Ramos (cell line): ENCODE data around the gene CCR4.
"Not testable (repeated sequence)": the region's sequence is repeated elsewhere in the genome, so short reads cannot be mapped to it uniquely, and the experiment has no call there.

Experiments used
- in situ Hi-C: fragments of 300-500 bp; cut with MboI; formaldehyde crosslinking; loops from one replicate; pipeline ENCODE4 v1.14.3; 2022; ENCODE audit warnings: low sequenced_read_pairs; ENCODE audit not compliant: unreplicated experiment

The CCR4 gene

DNA sequence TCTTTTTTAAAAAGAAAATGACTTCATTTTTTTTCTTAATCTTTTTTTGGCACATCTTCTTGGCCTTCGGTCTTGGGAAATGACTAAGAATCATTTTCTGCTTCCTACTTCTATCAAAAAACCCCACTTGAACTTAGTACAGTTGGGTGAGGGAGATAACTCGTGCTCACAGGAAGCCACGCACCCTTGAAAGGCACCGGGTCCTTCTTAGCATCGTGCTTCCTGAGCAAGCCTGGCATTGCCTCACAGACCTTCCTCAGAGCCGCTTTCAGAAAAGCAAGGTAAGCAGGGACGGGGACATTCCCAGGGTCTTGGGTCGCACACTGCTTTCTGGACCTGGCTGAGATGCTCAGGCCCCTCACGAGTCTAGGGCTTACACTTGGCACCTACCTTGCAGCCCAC lies at the start of gene CCR4:
TSS of gene CCR4 (plus strand) at position 235 of the 402 bp plus-strand sequence. CDS start 1,779 bp downstream, outside the sequence.
- in situ Hi-C loops: loop anchor here (5.0 kb wide), 1 partner anchor 121 kb away; no protein-coding TSS in a partner anchor

- in situ Hi-C loops: not testable (repeated sequence)
Measured at GRCh38 chr3:32902887-32903371, 48.5 kb upstream of the CCR4 start.

DNA sequence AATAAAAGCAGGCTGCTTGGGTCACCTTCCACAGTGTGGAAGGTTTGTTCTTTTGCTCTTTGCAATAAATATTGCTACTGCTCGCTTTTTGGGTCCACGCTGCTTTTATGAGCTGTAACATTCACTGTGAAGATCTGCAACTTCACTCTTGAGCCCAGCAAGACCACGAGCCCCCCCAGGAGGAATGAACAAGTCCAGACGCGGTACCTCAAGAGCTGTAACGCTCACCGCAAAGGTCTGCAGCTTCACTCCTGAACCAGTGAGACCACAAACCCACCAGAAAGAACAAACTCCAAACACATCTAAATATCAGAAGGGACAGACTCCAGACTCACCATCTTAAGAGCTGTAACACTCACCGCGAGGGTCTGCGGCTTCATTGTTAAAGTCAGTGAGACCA lies 47.5 kb upstream of the CCR4 start:
- in situ Hi-C loops: no loop called here

GRCh38 chr3:32909999-32910398 lies 41.4 kb upstream of the CCR4 start:
- in situ Hi-C loops: no loop called here

DNA sequence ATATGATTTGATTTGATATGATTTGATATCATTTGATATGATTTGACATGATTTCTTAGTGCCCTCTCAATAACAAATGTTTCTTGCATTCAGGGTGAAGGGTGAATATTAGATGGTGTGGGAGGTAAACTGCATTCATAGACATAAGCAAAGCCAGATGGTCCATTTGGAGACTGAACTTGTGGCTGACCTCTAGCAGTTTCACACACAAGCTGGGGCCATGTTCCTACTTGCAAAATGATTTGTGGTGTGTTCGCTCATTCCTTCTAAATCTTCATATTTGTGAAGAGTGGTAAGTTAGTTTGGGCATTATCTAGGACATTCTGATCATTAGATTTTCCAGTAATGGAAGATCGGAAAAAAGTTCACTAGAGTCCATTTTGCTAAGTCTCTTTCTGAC lies 40.5 kb upstream of the CCR4 start:
- in situ Hi-C loops: no loop called here

DNA sequence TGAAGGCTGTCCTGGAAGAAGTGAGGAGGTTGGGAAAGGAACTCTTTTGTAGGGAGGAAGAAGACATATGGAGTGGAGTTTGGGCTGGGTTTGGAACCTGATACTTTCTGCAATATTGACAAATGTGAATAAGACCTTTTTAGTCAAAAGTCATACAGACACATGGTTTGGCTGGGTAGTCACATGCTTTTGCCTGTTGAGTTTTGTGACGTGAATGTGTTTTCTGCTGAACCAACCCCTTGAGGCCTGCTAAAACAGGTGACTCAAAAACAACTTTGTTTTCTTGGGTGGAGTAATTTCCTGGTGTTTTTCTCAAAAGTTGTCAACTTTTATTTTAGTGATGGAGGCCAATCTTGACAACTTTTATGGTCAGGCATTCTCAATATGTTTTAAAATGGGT lies 39.4 kb upstream of the CCR4 start:
- in situ Hi-C loops: no loop called here

DNA sequence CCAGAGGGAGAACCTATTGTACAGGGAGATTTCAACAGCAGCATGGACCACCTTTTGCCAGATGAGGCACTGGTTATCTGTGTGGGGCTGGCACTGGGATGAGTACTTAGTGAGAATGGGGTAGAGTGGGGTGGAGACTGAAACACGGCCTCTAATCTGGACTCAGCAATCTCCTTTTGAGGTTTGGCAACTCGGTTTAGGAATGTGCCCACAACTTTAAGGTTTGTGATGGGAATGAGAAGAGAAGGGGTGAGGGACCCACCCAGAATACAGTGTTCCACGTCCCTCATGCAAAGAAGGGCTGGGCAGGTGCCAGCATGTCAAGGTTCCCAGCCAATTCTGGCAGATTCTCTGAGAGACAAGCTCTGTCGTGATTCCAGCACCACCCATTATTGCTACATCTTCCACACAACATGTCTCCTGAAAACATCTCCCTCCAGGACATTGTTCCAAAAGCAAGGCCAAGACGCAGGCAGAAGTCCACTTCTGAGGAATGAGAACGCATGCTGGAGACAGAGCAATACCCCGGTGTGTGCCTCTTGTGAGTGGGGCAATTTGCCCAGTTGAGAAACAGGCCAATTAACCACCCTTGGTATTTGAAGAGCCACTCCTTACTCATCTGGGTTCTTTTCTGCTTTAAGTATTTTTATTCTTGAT lies 37.5 kb upstream of the CCR4 start:
- in situ Hi-C loops: no loop called here

DNA sequence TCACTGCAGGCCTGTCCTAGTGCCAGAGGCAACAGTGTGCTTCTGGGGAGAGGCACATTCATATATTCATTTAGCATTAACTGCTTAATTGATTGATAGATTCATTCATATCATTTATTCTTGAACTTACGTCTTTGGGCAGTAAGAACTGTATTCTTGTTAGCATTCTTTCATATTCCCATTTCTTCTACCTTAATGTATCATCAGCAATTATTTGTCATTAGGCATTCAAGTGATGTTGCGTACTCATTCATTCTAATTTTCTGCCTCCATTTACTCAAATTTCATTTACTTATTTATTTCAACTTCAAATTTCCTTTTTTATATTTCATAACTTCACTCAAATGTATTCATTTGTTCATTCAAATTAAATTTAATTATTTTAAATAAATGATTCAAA lies 31.5 kb upstream of the CCR4 start:
- in situ Hi-C loops: no loop called here

GRCh38 chr3:32922078-32922477 lies 29.4 kb upstream of the CCR4 start:
- in situ Hi-C loops: no loop called here

- in situ Hi-C loops: loop anchor here (10.0 kb wide), 1 partner anchor 415 kb away; no protein-coding TSS in a partner anchor
Measured at GRCh38 chr3:32930161-32930560, 21.3 kb upstream of the CCR4 start.

- in situ Hi-C loops: loop anchor here (10.0 kb wide), 1 partner anchor 416 kb away; no protein-coding TSS in a partner anchor
Measured at GRCh38 chr3:32931273-32931672, 20.2 kb upstream of the CCR4 start.

- in situ Hi-C loops: loop anchor here (10.0 kb wide), 1 partner anchor 419 kb away; no protein-coding TSS in a partner anchor
Measured at GRCh38 chr3:32934150-32934742, 17.2 kb upstream of the CCR4 start.

GRCh38 chr3:32937331-32937730 lies 14.1 kb upstream of the CCR4 start:
- in situ Hi-C loops: loop anchor here (10.0 kb wide), 1 partner anchor 423 kb away; no protein-coding TSS in a partner anchor

GRCh38 chr3:32939531-32940284 lies 11.7 kb upstream of the CCR4 start:
- in situ Hi-C loops: loop anchor here (10.0 kb wide), 1 partner anchor 425 kb away; no protein-coding TSS in a partner anchor

GRCh38 chr3:32940726-32941125 lies 10.7 kb upstream of the CCR4 start:
- in situ Hi-C loops: no loop called here

- in situ Hi-C loops: no loop called here
Measured at GRCh38 chr3:32945136-32945535, 6.3 kb upstream of the CCR4 start.

DNA sequence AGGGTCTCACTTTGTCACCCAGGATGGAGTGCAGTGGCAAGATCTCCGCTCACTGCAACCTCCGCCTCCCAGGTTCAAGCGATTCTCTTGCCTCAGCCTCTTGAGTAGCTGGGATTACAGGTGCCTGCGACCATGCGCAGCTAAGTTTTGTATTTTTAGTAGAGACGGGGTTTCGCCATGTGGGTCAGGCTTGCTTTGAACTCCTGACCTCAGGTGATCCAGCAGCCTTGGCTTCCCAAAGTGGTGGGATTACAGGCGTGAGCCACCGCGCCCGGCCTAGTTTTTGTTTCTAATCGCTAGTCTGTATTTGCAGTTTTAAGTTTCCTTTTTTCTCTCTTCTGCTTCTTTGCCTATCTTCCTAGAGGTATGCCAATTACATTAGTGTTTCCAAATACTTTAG lies 5.8 kb upstream of the CCR4 start:
- in situ Hi-C loops: not testable (repeated sequence)

DNA sequence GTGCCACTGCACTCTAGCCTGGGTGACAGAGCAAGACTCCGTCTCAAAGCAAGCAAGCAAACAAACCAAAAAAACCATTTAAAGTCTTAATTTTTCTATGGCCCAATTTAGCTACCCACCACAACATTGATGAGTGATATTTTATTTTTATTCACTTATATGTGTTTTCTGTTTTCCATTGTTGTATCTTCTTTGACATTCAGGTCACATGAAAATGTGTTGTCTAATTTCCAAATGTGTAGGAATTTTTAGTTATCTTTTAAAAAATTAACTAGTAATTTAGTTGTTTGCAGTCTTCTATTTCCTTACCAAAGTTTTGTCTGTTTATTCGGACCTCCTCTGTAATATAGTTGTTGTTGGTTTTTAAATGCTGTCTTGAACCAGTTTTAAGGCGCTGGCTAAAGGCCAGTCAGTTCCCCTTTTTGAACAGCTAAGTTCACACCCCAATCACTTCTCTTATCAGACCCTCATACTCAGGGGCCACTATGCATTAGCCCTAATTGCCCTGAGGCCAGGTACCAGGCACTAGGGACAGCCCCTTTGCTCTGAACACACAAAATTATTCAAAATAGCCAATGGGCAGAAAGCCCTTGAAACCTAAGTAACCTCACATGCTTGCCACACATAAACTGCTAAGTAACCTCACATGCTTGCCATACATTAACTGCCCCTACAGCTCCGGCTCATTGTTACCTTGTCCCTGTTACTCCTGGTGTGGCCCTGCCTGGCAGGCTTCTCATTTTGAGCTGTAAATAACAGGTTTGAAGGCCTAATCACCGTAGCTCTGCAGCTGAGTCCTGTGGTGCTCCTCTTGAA lies 4.3 kb upstream of the CCR4 start:
- in situ Hi-C loops: no loop called here

GRCh38 chr3:32947789-32948238 lies 3.6 kb upstream of the CCR4 start:
- in situ Hi-C loops: no loop called here
